Measurements from ENCODE around the gene ACTR1A.

DNA sequence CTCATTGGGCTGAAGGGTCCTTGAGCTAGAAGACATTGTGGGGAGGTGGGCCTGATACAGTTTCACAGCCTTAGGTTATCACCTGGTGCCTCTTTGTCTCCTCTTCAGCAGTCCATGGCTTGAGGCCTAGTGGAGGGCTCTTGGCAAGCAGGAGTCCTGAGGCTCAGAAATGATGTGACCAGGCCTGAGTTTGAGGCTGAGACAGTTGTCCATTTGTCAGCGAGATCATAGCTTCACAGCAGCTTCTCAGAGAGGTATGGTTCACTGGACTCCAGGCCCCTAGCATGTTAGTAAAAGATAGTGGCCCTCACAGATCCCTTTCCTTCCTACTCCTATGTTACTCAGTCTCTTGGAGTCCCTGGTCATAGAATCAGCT, 20.4 kb upstream of the ACTR1A start:
- TF ChIP-seq, protein P1, sequence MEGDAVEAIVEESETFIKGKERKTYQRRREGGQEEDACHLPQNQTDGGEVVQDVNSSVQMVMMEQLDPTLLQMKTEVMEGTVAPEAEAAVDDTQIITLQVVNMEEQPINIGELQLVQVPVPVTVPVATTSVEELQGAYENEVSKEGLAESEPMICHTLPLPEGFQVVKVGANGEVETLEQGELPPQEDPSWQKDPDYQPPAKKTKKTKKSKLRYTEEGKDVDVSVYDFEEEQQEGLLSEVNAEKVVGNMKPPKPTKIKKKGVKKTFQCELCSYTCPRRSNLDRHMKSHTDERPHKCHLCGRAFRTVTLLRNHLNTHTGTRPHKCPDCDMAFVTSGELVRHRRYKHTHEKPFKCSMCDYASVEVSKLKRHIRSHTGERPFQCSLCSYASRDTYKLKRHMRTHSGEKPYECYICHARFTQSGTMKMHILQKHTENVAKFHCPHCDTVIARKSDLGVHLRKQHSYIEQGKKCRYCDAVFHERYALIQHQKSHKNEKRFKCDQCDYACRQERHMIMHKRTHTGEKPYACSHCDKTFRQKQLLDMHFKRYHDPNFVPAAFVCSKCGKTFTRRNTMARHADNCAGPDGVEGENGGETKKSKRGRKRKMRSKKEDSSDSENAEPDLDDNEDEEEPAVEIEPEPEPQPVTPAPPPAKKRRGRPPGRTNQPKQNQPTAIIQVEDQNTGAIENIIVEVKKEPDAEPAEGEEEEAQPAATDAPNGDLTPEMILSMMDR (IDR thresholded peaks at IDR 0.05 in 8 of 11, conservative IDR thresholded peaks at IDR 0.05 in 3 of 11) = no peak
- TF ChIP-seq POLR2AphosphoS5 (IDR thresholded peaks at IDR 0.05) (no peak), POLR2A (IDR thresholded peaks at IDR 0.05) (no peak)

All from spleen (tissue), 7 donors.